LNCAP (cell line): ENCODE measurements around the gene TRMT61A.

Experiments used
- CTCF ChIP-seq: fragments of 450-650 bp; IDR thresholded peaks from 2 replicates; pipeline ENCODE4 v1.5.1; 2017; ENCODE audit warnings: mild to moderate bottlenecking

Gene TRMT61A

GRCh38 chr14:103561381-103562178 is 32.6 kb downstream of the TRMT61A start:
- TF ChIP-seq CTCF = no peak

- no peak for TF ChIP-seq CTCF
These were observed 33.1 kb downstream of the TRMT61A start for GRCh38 chr14:103562179-103562428.

GRCh38 chr14:103562429-103563225 is 33.6 kb downstream of the TRMT61A start, which contains the start of the genes BAG5 and COA8:
Gene BAG5 (minus strand): TSS chr14:103562657. CDS start chr14:103561164, 1,493 bp downstream.
Gene COA8 (plus strand): TSS chr14:103562960. CDS start chr14:103563002, 42 bp downstream.
- TF ChIP-seq CTCF = no peak

GRCh38 chr14:103563226-103563620 is 34.2 kb downstream of the TRMT61A start:
- TF ChIP-seq CTCF = no peak

- no peak for TF ChIP-seq CTCF
These were observed 35.0 kb downstream of the TRMT61A start for GRCh38 chr14:103563844-103564505.

- no peak for TF ChIP-seq CTCF
These were observed 40.0 kb downstream of the TRMT61A start for GRCh38 chr14:103568952-103569351.

- TF ChIP-seq CTCF = no peak
These were observed 40.4 kb downstream of the TRMT61A start for GRCh38 chr14:103569408-103569807.
